HepG2 (cell line): ENCODE results near the gene SLC2A10. TPM values are rescaled to one million over a fixed set of nuclear protein-coding genes. Genes with fewer than 3 reads are reported as not detected.

Experiments
- AGO2 ChIP-seq: fragments of 200-400 bp; formaldehyde crosslinking; optimal IDR thresholded peaks from 2 replicates; pipeline ENCODE3; 2017; ENCODE audit warnings: mild to moderate bottlenecking, low read depth, low read length, moderate library complexity
- CBX2 ChIP-seq, 2 experiments: fragments of 200-600 bp in 1 of 2; sonication (generic); formaldehyde crosslinking in 1 of 2; IDR thresholded peaks; 2 replicates each; pipeline versions ENCODE4 v1.7.0 to v1.8.1; 2018 to 2022; ENCODE audit warnings: low read depth in 2 of 2, low read length in 1 of 2, mild to moderate bottlenecking in 1 of 2, missing genetic modification reagents in 1 of 2
- MLLT10 ChIP-seq: sonication (generic); formaldehyde crosslinking; IDR thresholded peaks from 2 replicates; pipeline ENCODE4 v1.4.0; 2020; ENCODE audit warnings: missing genetic modification reagents
- NKX3-1 ChIP-seq: sonication (generic); formaldehyde crosslinking; IDR thresholded peaks from 2 replicates; pipeline ENCODE4 v1.5.0; 2020; ENCODE audit warnings: missing genetic modification reagents
- RXRA ChIP-seq: sonication (generic); formaldehyde crosslinking; IDR thresholded peaks from 2 replicates; pipeline ENCODE4 v1.5.1; 2020; ENCODE audit warnings: missing genetic modification reagents
- XRCC5 ChIP-seq: fragments of 200-400 bp; formaldehyde crosslinking; optimal IDR thresholded peaks from 2 replicates; pipeline ENCODE3; 2017; ENCODE audit warnings: mild to moderate bottlenecking, low read length
- ZMYM2 ChIP-seq: sonication (generic); formaldehyde crosslinking; IDR thresholded peaks from 2 replicates; pipeline ENCODE4 v1.8.0; 2022; ENCODE audit warnings: mild to moderate bottlenecking, missing genetic modification reagents
- polyA plus RNA-seq, 8 experiments: library from polyadenylated mRNA; depleted of rRNA in 3 of 8; stranded (reverse) in 7 of 8; unstranded in 1 of 8; fragments of >200 nt; fragmentation: Illumina TruSeq in 4 of 8; extraction: Trizol in 4 of 8; gene quantifications; 2 replicates each; pipeline versions ENCODE4 v1.2.1 to v1.2.3, GENCODE V29; 2011 to 2016; ENCODE audit warnings: low read depth in 4 of 8, missing spikeins in 1 of 8, mixed read lengths in 1 of 8; ENCODE audit not compliant: insufficient read depth in 1 of 8
- total RNA-seq, 5 experiments: library from RNA; depleted of rRNA; stranded (reverse); fragments of >200 nt; fragmentation: Illumina TruSeq; extraction: Trizol; gene quantifications; 2 replicates each; pipeline ENCODE4 v1.2.3, GENCODE V29; 2016; ENCODE audit warnings: low read depth in 1 of 5
- TF ChIP-seq, protein P1 (sequence below): sonication (generic); formaldehyde crosslinking; IDR thresholded peaks from 2 replicates; pipeline ENCODE4 v1.4.0; 2020; ENCODE audit warnings: missing genetic modification reagents
- TF ChIP-seq, protein P2 (sequence below): IDR thresholded peaks from 2 replicates; pipeline ENCODE4 v1.6.1; 2016; ENCODE audit warnings: mild to moderate bottlenecking
- TF ChIP-seq, protein P3 (sequence below): sonication (generic); formaldehyde crosslinking; IDR thresholded peaks from 2 replicates; pipeline ENCODE4 v1.5.0; 2020; ENCODE audit warnings: missing genetic modification reagents
- TF ChIP-seq, protein P4 (sequence below): sonication (generic); formaldehyde crosslinking; IDR thresholded peaks from 2 replicates; pipeline ENCODE4 v1.4.0; 2020; ENCODE audit warnings: missing genetic modification reagents
- TF ChIP-seq, protein P5 (sequence below): sonication (generic); formaldehyde crosslinking; IDR thresholded peaks from 2 replicates; pipeline ENCODE4 v1.9.0; 2021; ENCODE audit warnings: missing genetic modification reagents, borderline replicate concordance
- TF ChIP-seq, protein P6 (sequence below): sonication (generic); formaldehyde crosslinking; IDR thresholded peaks from 2 replicates; pipeline ENCODE4 v1.8.0; 2022; ENCODE audit warnings: mild to moderate bottlenecking, missing genetic modification reagents, borderline replicate concordance
- TF ChIP-seq, protein P7 (sequence below): sonication (generic); formaldehyde crosslinking; IDR thresholded peaks from 2 replicates; pipeline ENCODE4 v1.5.1; 2020; ENCODE audit warnings: mild to moderate bottlenecking, missing genetic modification reagents, moderate library complexity

Gene SLC2A10
- total and polyA plus RNA-seq, 2 of the 13 experiments (the other 11 are each of a cell fraction or from before 2014, with no cell fraction given), result 16.0 to 18.4 TPM

DNA sequence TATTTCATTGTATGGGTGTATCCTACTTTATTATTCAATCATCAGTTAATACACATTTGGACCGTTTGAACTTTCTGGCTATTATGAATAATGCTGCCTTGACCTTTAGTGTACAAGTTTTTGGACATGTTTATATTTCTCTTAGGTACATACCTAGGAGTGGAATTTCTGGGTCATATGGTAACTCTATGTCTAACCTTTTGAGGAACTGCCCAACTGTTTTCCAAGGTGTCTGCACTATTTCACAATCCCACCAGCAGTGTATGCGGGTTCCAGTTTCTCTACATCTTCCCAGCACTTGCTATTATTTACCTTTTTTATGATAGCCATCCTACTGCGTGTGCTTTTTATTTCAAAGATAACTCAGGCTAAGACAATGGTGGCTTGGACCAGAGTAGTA, 43.8 kb upstream of the SLC2A10 start (continued):
- TF ChIP-seq MLLT10 (CRISPR knock-in tag), result no peak
- TF ChIP-seq, protein P1, sequence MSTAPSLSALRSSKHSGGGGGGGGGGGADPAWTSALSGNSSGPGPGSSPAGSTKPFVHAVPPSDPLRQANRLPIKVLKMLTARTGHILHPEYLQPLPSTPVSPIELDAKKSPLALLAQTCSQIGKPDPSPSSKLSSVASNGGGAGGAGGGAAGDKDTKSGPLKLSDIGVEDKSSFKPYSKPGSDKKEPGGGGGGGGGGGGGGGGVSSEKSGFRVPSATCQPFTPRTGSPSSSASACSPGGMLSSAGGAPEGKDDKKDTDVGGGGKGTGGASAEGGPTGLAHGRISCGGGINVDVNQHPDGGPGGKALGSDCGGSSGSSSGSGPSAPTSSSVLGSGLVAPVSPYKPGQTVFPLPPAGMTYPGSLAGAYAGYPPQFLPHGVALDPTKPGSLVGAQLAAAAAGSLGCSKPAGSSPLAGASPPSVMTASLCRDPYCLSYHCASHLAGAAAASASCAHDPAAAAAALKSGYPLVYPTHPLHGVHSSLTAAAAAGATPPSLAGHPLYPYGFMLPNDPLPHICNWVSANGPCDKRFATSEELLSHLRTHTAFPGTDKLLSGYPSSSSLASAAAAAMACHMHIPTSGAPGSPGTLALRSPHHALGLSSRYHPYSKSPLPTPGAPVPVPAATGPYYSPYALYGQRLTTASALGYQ (CRISPR knock-in tag), result no peak
- TF ChIP-seq, protein P2, sequence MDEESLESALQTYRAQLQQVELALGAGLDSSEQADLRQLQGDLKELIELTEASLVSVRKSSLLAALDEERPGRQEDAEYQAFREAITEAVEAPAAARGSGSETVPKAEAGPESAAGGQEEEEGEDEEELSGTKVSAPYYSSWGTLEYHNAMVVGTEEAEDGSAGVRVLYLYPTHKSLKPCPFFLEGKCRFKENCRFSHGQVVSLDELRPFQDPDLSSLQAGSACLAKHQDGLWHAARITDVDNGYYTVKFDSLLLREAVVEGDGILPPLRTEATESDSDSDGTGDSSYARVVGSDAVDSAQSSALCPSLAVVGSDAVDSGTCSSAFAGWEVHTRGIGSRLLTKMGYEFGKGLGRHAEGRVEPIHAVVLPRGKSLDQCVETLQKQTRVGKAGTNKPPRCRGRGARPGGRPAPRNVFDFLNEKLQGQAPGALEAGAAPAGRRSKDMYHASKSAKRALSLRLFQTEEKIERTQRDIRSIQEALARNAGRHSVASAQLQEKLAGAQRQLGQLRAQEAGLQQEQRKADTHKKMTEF (CRISPR knock-in tag), result peak; percentile 28; the same call in 1 of the 2 replicates
- TF ChIP-seq, protein P3, sequence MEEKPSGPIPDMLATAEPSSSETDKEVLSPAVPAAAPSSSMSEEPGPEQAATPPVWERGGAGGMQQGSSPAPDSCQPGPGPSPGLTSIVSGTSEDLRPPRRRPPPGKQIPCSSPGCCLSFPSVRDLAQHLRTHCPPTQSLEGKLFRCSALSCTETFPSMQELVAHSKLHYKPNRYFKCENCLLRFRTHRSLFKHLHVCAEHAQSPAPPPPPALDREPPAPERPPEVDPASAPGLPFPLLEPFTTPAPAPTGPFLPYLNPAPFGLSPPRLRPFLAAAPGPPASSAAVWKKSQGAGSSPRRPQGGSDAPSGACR, result no peak
- TF ChIP-seq, protein P4, sequence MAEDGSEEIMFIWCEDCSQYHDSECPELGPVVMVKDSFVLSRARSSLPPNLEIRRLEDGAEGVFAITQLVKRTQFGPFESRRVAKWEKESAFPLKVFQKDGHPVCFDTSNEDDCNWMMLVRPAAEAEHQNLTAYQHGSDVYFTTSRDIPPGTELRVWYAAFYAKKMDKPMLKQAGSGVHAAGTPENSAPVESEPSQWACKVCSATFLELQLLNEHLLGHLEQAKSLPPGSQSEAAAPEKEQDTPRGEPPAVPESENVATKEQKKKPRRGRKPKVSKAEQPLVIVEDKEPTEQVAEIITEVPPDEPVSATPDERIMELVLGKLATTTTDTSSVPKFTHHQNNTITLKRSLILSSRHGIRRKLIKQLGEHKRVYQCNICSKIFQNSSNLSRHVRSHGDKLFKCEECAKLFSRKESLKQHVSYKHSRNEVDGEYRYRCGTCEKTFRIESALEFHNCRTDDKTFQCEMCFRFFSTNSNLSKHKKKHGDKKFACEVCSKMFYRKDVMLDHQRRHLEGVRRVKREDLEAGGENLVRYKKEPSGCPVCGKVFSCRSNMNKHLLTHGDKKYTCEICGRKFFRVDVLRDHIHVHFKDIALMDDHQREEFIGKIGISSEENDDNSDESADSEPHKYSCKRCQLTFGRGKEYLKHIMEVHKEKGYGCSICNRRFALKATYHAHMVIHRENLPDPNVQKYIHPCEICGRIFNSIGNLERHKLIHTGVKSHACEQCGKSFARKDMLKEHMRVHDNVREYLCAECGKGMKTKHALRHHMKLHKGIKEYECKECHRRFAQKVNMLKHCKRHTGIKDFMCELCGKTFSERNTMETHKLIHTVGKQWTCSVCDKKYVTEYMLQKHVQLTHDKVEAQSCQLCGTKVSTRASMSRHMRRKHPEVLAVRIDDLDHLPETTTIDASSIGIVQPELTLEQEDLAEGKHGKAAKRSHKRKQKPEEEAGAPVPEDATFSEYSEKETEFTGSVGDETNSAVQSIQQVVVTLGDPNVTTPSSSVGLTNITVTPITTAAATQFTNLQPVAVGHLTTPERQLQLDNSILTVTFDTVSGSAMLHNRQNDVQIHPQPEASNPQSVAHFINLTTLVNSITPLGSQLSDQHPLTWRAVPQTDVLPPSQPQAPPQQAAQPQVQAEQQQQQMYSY, result no peak
- TF ChIP-seq NKX3-1, result no peak
- no peak for TF ChIP-seq XRCC5
- TF ChIP-seq, protein P5, sequence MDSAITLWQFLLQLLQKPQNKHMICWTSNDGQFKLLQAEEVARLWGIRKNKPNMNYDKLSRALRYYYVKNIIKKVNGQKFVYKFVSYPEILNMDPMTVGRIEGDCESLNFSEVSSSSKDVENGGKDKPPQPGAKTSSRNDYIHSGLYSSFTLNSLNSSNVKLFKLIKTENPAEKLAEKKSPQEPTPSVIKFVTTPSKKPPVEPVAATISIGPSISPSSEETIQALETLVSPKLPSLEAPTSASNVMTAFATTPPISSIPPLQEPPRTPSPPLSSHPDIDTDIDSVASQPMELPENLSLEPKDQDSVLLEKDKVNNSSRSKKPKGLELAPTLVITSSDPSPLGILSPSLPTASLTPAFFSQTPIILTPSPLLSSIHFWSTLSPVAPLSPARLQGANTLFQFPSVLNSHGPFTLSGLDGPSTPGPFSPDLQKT (CRISPR knock-in tag), result no peak
- no peak for TF ChIP-seq AGO2
- TF ChIP-seq ZMYM2 (CRISPR knock-in tag), result no peak
- no peak for TF ChIP-seq RXRA (CRISPR knock-in tag)
- TF ChIP-seq CBX2 (IDR thresholded peaks at IDR 0.05; ENCODE audit: low read depth, low read length), result no peak
- TF ChIP-seq CBX2 (CRISPR knock-in tag; IDR thresholded peaks at IDR 0.05; ENCODE audit: low read depth), result no peak
- TF ChIP-seq, protein P6, sequence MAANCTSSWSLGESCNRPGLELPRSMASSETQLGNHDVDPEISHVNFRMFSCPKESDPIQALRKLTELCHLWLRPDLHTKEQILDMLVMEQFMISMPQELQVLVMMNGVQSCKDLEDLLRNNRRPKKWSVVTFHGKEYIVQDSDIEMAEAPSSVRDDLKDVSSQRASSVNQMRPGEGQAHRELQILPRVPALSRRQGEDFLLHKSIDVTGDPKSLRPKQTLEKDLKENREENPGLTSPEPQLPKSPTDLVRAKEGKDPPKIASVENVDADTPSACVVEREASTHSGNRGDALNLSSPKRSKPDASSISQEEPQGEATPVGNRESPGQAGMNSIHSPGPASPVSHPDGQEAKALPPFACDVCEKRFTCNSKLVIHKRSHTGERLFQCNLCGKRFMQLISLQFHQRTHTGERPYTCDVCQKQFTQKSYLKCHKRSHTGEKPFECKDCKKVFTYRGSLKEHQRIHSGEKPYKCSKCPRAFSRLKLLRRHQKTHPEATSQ, result 0 out of 2 replicates have a peak, but pooled peaks have one; percentile 35
- TF ChIP-seq, protein P7, sequence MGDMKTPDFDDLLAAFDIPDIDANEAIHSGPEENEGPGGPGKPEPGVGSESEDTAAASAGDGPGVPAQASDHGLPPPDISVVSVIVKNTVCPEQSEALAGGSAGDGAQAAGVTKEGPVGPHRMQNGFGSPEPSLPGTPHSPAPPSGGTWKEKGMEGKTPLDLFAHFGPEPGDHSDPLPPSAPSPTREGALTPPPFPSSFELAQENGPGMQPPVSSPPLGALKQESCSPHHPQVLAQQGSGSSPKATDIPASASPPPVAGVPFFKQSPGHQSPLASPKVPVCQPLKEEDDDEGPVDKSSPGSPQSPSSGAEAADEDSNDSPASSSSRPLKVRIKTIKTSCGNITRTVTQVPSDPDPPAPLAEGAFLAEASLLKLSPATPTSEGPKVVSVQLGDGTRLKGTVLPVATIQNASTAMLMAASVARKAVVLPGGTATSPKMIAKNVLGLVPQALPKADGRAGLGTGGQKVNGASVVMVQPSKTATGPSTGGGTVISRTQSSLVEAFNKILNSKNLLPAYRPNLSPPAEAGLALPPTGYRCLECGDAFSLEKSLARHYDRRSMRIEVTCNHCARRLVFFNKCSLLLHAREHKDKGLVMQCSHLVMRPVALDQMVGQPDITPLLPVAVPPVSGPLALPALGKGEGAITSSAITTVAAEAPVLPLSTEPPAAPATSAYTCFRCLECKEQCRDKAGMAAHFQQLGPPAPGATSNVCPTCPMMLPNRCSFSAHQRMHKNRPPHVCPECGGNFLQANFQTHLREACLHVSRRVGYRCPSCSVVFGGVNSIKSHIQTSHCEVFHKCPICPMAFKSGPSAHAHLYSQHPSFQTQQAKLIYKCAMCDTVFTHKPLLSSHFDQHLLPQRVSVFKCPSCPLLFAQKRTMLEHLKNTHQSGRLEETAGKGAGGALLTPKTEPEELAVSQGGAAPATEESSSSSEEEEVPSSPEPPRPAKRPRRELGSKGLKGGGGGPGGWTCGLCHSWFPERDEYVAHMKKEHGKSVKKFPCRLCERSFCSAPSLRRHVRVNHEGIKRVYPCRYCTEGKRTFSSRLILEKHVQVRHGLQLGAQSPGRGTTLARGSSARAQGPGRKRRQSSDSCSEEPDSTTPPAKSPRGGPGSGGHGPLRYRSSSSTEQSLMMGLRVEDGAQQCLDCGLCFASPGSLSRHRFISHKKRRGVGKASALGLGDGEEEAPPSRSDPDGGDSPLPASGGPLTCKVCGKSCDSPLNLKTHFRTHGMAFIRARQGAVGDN, result no peak
